Fibroblast of lung (primary cell): ENCODE measurements around the gene CBLC.

Experiments
- CTCF ChIP-seq, 2 donors: IDR thresholded peaks in 1 of 2; conservative IDR thresholded peaks in 1 of 2; 1 replicate in 1 of 2; 2 replicates in 1 of 2; pipeline ENCODE4 v1.5.1; 2011 to 2012; ENCODE audit warnings: low read length in 2 of 2, control low read depth in 1 of 2, inconsistent platforms in 1 of 2, low read depth in 1 of 2, mild to moderate bottlenecking in 1 of 2
- EZH2 ChIP-seq: IDR thresholded peaks from 2 replicates; pipeline ENCODE4 v1.5.1; 2012; ENCODE audit warnings: low read length, control low read depth, mild to moderate bottlenecking; ENCODE audit errors: missing control alignments

GRCh38 chr19:44812142-44812718 is 34.5 kb downstream of the CBLC start:
- no peak for TF ChIP-seq CTCF (conservative IDR thresholded peaks at IDR 0.05 in 1 of 2, IDR thresholded peaks at IDR 0.05 in 1 of 2; ENCODE audit: low read depth in 1 of 2, low read length in 2 of 2)
- TF ChIP-seq EZH2 = no peak
